ENCODE data around the gene TMUB2. TPM values are rescaled to one million over a fixed set of nuclear protein-coding genes. Genes with fewer than 3 reads are reported as not detected.

Gene TMUB2
- total and polyA plus RNA-seq, 9 of the 15 experiments (the other 6 are each of a cell fraction or from before 2014, with no cell fraction given) = 4.1 to 29.8 (median 16.3) TPM

DNA sequence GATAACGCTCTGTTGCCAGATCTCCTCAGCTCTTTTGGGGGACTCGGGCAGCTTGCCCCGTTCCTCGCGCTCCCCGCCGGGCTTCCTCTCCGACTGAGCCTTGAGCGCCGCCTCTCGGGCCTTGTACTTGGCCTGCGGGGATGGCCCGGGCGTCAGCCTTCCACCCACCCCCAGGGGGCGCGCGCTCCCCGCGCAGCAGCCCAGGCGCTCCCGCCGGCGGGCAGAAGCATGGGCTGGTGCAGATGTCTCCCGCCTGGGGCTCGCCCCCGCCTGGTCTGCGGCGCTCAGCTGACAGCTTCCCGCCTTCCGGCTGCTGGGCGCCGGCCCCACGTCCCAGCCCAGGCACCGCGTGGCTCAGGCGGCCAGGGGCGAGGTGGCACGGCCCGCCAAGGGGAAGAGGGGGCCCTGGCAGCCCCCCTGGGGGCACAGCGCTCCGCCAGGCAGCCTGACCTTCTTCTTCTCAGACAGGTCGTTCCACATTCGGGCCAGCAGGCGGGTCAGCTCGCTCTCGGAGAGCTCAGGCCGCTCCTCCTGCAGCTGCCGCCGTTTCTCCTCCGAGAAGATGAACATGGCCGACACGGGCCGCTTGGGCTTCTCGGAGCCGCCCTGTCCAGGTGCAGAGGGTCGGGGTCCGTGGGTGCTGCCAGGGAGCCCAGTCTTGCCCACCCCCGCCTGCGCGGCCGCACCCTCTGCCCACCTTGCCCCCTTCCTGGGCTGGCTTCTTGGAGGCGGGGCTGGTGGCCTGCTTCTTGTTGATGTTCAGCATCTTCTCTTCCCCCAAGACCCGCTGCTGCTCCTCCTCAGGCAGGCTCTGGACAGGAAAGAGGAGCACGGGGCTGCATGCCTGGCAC, 23.8 kb downstream of the TMUB2 start (continued):
- TF ChIP-seq, protein P1, sequence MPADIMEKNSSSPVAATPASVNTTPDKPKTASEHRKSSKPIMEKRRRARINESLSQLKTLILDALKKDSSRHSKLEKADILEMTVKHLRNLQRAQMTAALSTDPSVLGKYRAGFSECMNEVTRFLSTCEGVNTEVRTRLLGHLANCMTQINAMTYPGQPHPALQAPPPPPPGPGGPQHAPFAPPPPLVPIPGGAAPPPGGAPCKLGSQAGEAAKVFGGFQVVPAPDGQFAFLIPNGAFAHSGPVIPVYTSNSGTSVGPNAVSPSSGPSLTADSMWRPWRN (IDR thresholded peaks at IDR 0.05; ENCODE audit: low read depth) = no peak
- 0 out of 2 replicates have a peak, but pooled peaks have one; percentile 23 for TF ChIP-seq NR2C2 (CRISPR knock-in tag; IDR thresholded peaks at IDR 0.05)
- no peak for TF ChIP-seq NR2C2 (tag; IDR thresholded peaks at IDR 0.05)
- no peak for TF ChIP-seq DIDO1 (tag; IDR thresholded peaks at IDR 0.05; ENCODE audit: low read depth)
- TF ChIP-seq, protein P2, sequence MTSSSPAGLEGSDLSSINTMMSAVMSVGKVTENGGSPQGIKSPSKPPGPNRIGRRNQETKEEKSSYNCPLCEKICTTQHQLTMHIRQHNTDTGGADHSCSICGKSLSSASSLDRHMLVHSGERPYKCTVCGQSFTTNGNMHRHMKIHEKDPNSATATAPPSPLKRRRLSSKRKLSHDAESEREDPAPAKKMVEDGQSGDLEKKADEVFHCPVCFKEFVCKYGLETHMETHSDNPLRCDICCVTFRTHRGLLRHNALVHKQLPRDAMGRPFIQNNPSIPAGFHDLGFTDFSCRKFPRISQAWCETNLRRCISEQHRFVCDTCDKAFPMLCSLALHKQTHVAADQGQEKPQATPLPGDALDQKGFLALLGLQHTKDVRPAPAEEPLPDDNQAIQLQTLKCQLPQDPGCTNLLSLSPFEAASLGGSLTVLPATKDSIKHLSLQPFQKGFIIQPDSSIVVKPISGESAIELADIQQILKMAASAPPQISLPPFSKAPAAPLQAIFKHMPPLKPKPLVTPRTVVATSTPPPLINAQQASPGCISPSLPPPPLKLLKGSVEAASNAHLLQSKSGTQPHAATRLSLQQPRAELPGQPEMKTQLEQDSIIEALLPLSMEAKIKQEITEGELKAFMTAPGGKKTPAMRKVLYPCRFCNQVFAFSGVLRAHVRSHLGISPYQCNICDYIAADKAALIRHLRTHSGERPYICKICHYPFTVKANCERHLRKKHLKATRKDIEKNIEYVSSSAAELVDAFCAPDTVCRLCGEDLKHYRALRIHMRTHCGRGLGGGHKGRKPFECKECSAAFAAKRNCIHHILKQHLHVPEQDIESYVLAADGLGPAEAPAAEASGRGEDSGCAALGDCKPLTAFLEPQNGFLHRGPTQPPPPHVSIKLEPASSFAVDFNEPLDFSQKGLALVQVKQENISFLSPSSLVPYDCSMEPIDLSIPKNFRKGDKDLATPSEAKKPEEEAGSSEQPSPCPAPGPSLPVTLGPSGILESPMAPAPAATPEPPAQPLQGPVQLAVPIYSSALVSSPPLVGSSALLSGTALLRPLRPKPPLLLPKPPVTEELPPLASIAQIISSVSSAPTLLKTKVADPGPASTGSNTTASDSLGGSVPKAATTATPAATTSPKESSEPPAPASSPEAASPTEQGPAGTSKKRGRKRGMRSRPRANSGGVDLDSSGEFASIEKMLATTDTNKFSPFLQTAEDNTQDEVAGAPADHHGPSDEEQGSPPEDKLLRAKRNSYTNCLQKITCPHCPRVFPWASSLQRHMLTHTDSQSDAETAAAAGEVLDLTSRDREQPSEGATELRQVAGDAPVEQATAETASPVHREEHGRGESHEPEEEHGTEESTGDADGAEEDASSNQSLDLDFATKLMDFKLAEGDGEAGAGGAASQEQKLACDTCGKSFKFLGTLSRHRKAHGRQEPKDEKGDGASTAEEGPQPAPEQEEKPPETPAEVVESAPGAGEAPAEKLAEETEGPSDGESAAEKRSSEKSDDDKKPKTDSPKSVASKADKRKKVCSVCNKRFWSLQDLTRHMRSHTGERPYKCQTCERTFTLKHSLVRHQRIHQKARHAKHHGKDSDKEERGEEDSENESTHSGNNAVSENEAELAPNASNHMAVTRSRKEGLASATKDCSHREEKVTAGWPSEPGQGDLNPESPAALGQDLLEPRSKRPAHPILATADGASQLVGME (CRISPR knock-in tag; IDR thresholded peaks at IDR 0.05) = no peak
- no peak for TF ChIP-seq FOXA3 (CRISPR knock-in tag; conservative IDR thresholded peaks at IDR 0.05 in 1 of 2, IDR thresholded peaks at IDR 0.05 in 1 of 2)
- TF ChIP-seq, protein P3, sequence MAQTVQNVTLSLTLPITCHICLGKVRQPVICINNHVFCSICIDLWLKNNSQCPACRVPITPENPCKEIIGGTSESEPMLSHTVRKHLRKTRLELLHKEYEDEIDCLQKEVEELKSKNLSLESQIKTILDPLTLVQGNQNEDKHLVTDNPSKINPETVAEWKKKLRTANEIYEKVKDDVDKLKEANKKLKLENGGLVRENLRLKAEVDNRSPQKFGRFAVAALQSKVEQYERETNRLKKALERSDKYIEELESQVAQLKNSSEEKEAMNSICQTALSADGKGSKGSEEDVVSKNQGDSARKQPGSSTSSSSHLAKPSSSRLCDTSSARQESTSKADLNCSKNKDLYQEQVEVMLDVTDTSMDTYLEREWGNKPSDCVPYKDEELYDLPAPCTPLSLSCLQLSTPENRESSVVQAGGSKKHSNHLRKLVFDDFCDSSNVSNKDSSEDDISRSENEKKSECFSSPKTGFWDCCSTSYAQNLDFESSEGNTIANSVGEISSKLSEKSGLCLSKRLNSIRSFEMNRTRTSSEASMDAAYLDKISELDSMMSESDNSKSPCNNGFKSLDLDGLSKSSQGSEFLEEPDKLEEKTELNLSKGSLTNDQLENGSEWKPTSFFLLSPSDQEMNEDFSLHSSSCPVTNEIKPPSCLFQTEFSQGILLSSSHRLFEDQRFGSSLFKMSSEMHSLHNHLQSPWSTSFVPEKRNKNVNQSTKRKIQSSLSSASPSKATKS (CRISPR knock-in tag; IDR thresholded peaks at IDR 0.05) = no peak
- no peak for TF ChIP-seq SLC30A9 (CRISPR knock-in tag; IDR thresholded peaks at IDR 0.05)
- TF ChIP-seq STAT5B (CRISPR knock-in tag; IDR thresholded peaks at IDR 0.05) = no peak
- TF ChIP-seq SMARCB1 (IDR thresholded peaks at IDR 0.05; ENCODE audit: insufficient read length, low read depth) = peak; percentile 47
- TF ChIP-seq SMAD4 (CRISPR knock-in tag; conservative IDR thresholded peaks at IDR 0.05) = peak; percentile 98
- TF ChIP-seq, protein P4, sequence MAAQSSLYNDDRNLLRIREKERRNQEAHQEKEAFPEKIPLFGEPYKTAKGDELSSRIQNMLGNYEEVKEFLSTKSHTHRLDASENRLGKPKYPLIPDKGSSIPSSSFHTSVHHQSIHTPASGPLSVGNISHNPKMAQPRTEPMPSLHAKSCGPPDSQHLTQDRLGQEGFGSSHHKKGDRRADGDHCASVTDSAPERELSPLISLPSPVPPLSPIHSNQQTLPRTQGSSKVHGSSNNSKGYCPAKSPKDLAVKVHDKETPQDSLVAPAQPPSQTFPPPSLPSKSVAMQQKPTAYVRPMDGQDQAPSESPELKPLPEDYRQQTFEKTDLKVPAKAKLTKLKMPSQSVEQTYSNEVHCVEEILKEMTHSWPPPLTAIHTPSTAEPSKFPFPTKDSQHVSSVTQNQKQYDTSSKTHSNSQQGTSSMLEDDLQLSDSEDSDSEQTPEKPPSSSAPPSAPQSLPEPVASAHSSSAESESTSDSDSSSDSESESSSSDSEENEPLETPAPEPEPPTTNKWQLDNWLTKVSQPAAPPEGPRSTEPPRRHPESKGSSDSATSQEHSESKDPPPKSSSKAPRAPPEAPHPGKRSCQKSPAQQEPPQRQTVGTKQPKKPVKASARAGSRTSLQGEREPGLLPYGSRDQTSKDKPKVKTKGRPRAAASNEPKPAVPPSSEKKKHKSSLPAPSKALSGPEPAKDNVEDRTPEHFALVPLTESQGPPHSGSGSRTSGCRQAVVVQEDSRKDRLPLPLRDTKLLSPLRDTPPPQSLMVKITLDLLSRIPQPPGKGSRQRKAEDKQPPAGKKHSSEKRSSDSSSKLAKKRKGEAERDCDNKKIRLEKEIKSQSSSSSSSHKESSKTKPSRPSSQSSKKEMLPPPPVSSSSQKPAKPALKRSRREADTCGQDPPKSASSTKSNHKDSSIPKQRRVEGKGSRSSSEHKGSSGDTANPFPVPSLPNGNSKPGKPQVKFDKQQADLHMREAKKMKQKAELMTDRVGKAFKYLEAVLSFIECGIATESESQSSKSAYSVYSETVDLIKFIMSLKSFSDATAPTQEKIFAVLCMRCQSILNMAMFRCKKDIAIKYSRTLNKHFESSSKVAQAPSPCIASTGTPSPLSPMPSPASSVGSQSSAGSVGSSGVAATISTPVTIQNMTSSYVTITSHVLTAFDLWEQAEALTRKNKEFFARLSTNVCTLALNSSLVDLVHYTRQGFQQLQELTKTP (IDR thresholded peaks at IDR 0.05; ENCODE audit: low read depth in 1 of 2, partially characterized antibody in 2 of 2) = no peak
- TF ChIP-seq NELFE (IDR thresholded peaks at IDR 0.05; ENCODE audit: insufficient read depth, insufficient read length) = no peak

Measured in K562 (cell line).